ENCODE results near the gene CNOT4.
"Not testable (repeated sequence)": the region's sequence is repeated elsewhere in the genome, so short reads cannot be mapped to it uniquely, and the experiment has no call there.

DNA sequence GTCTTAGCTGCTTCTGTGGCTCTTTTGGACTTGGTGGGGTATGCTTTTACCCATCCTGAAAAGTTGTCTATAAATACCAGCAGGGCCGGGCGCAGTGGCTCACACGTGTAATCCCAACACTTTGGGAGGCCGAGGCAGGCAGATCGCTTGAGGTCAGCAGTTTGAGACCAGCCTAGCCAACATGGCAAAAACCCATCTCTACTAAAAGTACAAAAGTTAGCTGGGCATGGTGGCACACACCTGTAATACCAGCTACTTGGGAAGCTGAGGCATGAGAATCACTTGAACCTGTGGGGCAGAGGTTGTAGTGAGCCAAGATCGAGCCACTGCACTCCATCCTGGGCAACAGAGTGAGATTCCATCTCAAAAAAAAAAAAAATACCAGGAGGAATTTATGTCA, 188.9 kb downstream of the CNOT4 start:
- TF ChIP-seq FOXK2 (IDR thresholded peaks at IDR 0.05); ESRRA (CRISPR knock-in tag; IDR thresholded peaks at IDR 0.05; ENCODE audit: low read depth); EZH2 (conservative IDR thresholded peaks at IDR 0.05; ENCODE audit: low read depth, low read length); NFYC (CRISPR knock-in tag; IDR thresholded peaks at IDR 0.05); RNF2 (conservative IDR thresholded peaks at IDR 0.05; ENCODE audit: low read depth): not testable (repeated sequence)
- TF ChIP-seq, protein P1, sequence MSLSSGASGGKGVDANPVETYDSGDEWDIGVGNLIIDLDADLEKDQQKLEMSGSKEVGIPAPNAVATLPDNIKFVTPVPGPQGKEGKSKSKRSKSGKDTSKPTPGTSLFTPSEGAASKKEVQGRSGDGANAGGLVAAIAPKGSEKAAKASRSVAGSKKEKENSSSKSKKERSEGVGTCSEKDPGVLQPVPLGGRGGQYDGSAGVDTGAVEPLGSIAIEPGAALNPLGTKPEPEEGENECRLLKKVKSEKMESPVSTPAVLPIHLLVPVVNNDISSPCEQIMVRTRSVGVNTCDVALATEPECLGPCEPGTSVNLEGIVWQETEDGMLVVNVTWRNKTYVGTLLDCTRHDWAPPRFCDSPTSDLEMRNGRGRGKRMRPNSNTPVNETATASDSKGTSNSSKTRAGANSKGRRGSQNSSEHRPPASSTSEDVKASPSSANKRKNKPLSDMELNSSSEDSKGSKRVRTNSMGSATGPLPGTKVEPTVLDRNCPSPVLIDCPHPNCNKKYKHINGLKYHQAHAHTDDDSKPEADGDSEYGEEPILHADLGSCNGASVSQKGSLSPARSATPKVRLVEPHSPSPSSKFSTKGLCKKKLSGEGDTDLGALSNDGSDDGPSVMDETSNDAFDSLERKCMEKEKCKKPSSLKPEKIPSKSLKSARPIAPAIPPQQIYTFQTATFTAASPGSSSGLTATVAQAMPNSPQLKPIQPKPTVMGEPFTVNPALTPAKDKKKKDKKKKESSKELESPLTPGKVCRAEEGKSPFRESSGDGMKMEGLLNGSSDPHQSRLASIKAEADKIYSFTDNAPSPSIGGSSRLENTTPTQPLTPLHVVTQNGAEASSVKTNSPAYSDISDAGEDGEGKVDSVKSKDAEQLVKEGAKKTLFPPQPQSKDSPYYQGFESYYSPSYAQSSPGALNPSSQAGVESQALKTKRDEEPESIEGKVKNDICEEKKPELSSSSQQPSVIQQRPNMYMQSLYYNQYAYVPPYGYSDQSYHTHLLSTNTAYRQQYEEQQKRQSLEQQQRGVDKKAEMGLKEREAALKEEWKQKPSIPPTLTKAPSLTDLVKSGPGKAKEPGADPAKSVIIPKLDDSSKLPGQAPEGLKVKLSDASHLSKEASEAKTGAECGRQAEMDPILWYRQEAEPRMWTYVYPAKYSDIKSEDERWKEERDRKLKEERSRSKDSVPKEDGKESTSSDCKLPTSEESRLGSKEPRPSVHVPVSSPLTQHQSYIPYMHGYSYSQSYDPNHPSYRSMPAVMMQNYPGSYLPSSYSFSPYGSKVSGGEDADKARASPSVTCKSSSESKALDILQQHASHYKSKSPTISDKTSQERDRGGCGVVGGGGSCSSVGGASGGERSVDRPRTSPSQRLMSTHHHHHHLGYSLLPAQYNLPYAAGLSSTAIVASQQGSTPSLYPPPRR (CRISPR knock-in tag; IDR thresholded peaks at IDR 0.05; ENCODE audit: borderline replicate concordance): not testable (repeated sequence)

Data from HepG2 (cell line).